Suprapubic skin (tissue), 4 donors: ENCODE results near the gene RPH3AL.

Experiments used
- CTCF ChIP-seq, 2 donors: fragments of 200-600 bp in 1 of 2; fragments of 450-650 bp in 1 of 2; sonication (generic) in 1 of 2; IDR thresholded peaks; one replicate each; pipeline ENCODE4 v1.5.1; 2016 to 2019; ENCODE audit warnings: antibody characterized with exemption in 2 of 2, mild to moderate bottlenecking in 1 of 2, moderate library complexity in 1 of 2
- POLR2A ChIP-seq, 2 donors: fragments of 450-650 bp; IDR thresholded peaks; one replicate each; pipeline ENCODE4 v1.6.1; 2017; ENCODE audit warnings: antibody characterized with exemption in 2 of 2, mild to moderate bottlenecking in 2 of 2, moderate library complexity in 2 of 2
- POLR2AphosphoS5 ChIP-seq, 3 donors: sonication (generic); formaldehyde crosslinking; IDR thresholded peaks; one replicate each; pipeline ENCODE4 v1.6.1; 2017; ENCODE audit warnings: antibody characterized with exemption in 3 of 3

GRCh38 chr17:337022-337420, 15.6 kb downstream of the RPH3AL start:
- TF ChIP-seq CTCF (IDR thresholded peaks at IDR 0.05) (no peak), POLR2A (IDR thresholded peaks at IDR 0.05) (no peak), POLR2AphosphoS5 (IDR thresholded peaks at IDR 0.05) (no peak)
